GM21825 (cell line): ENCODE results near the gene MAP4K2.

ENCODE experiments used
- ATAC-seq: cut with Tn5 transposase; IDR thresholded peaks from one replicate; pipeline ENCODE4 v1.9.1; 2021; ENCODE audit warnings: mild to moderate bottlenecking, moderate library complexity; ENCODE audit not compliant: unreplicated experiment

The MAP4K2 gene

DNA sequence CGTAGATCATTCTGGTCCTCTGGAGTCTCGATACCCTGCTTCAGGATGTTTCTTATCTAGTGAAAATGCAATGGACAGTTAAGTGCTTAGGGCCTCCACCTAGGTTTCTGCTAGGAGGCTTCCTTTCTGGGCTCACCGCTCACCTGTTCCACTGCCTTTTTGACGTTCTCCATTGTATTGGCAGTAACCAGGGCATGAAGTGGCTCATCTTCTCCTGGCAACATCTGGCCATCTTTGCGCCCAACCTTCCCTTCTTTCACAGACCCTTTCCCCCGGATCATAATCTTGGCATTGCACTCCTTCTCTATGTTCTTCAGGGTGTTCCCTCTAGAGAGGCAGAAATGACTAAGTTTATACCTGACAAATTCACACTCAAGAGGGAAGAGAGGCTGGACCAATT lies 33.7 kb downstream of the MAP4K2 start:
- ATAC-seq, result no peak

GRCh38 chr11:64768300-64768694 lies 34.7 kb downstream of the MAP4K2 start:
- ATAC-seq, result no peak

DNA sequence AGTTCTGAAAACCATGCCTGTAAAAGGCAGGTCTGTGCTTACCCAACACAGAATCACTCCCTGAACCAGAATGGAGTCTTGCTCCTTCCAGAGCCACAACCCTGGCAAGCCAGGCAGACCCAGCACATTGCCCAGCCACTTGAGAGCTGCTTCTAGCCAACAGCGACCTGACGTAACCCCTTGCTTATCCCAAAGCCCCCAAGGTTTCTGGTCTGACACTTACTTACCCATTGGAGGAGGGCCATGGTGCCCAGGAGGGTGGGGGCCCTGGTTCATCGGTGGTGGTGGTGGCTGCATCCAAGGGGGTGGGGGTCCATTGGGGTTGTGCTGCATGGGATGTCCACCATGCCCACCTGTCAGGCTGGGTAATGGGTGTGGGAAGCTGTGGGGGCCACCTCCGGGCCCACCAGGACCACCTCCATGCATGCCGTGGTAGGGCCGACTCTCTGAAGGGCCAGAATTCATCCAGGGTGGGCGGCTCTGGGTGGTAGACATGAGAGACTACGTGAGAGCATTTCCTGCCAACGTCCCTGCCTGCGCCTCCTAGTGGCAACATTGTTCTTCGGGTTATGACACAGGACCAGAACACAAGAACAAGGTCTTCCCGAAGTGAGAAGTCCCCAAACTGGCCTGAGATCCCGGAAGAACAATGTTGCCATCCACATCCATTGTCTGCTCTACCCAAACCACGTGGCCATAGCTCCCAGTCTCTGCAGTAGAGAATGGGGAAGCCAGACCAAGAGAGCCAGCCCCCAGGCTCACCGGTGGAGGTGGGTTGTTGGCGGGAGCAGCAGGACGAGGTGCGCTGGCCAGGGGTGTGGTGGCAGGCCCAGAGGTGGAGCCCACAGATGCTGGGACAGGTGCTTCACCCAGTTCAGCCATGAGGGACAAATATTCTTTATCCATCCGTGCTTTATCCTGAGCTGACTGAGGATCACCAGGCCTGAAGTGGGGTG lies 35.4 kb downstream of the MAP4K2 start:
- no peak for ATAC-seq

- no peak for ATAC-seq
Measured at GRCh38 chr11:64766881-64767280, 36.1 kb downstream of the MAP4K2 start.

DNA sequence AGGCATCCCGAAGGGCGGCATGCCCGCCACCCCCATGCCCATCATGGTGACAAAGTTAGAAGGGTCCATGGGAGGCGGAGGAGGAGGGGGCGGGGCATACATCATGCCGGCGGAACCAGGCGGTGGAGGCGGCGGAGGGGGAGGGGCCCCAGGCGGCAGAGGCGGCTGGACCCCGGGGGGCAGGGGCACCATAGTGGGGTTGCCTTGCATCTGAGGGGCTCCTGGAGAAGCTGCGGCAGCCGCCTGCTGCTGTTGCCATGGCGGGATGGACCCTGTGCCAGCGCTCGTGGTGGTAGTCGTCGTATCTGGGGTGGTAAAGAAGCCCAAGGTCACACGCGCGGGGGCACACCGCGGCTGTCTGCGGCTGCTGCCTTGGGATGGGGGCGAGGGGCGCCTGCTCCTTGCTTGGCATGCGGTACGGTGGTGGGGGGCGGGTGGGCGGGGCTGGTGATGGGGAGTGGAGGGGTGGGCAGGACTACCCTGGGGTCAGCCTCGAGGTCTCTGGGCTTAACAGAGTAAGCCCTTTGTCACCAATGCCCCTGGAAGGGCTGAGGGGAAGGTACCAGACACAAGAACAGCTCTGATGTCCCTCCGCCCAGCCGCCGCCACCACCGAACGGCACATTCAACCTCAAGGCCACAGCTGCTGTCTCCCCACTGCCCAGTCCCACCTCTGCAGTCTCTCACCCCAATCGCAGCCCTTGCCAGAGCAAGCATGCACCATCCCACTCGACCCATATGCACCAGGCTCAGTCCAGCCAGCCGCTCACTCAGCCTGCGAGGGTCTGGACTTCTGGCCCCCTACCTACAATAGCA lies 37.0 kb downstream of the MAP4K2 start:
- no peak for ATAC-seq

DNA sequence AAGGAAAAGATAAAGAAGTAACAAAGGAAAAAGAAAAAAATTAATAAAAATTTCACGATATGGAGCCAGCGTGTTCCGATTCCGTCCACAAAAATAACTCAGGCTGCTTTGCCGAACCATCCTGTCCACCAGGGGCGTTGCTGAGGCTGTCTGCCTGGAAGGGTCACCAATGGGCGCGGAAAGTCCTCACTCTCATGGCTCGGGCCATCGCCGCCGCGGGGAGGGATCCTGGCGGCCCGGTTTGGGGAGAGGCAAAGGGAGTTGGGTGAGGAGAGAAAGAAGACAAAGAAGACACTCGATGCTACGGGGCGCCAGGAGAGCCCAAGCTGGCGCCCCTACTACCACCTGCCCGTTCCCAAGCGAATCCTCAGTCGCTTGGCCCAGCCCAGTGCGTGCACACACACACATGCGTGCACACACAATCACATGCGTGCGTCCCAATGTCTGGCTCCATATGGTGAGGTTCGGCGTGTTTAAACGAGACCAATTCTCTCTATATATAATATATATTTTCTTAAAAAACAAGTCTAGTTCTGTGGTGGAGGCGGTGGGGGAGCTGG lies 37.6 kb downstream of the MAP4K2 start:
- ATAC-seq, result no peak

DNA sequence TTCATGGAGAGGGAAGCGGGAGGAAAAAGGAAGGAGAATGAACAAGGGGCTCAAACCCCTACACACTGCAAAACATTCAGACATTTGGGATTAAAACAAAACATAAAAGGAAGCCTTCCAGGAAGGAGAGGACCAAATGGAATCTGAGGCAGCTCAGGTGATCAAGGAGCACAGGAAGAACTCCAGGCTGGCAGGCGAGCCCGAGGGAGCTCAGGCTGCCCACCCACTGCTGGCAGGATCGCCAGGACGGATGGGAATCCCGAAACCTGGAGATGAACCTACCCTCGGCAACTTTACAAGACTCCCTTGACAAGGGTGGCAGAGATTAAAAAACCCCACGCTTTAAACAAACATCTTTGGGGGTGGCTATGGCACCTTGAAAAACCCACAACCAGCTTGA lies 38.3 kb downstream of the MAP4K2 start:
- ATAC-seq, result no peak

- no peak for ATAC-seq
Measured at GRCh38 chr11:64764040-64764611, 38.9 kb downstream of the MAP4K2 start.

DNA sequence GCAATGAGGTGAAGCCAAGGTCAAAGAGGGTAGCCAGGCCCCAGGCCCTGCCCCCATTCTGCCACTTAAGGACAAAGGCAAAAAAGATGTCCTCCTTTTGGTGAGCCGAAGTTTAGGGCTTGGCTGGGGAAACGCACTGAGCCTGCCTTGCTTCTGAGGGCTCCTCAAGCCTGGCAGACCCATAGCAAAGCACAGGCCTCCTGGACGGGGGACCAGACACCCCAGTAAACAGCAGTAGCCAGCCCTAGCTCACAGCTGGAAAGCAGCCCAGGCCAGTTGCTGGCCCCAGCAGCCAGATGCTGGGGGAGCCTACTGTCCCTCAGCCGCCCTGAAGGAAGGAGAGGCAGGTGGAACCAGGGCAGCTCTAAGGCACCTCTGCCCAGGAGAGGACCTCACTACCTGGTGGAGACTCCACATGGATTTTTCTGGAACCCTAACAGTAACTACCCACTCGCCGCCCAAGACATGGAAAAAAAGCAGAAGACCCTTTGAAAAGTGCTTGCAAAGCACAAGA lies 39.4 kb downstream of the MAP4K2 start:
- ATAC-seq, result no peak

DNA sequence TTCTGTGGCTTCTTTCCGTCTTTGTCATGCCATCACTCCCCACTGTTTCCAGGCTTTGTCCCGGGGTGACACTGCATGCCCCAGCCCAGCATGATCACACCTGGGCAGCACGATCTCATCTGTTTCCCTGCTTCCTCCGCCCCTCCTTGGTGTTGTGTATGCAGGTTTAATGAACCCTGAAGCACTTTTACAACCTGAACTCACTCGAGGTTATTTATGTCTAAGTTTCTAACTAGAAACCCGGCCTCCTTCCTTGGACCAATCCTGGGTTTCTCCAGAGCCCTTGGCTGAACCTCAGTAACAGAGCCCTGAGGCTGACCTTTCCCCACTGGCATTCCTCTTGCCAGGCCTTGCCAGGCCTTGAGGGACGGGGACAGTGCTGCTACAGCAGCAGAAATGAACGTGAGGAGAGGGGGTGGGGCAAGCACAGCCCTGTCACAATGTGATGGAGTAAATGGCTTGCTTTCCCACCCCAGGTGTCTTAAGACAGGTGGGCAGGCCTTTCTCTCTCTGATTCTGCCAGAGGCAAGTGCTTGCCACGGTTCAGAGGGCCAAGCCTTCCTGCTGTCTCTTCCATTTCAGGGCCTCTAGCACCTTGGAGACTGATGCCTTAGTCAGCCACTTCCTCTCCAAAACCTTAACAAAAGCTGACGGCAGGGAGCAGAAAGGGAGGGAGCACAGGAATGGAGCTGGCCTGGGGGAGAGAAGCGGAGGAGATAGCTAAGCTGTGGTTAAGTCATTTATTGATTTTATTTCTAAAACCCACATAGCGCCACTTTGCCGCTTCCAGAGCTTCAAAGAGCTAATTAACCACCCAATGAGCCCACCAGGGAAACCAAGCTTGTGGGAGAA lies 40.1 kb downstream of the MAP4K2 start:
- no peak for ATAC-seq

- no peak for ATAC-seq
Measured at GRCh38 chr11:64762277-64762673, 40.7 kb downstream of the MAP4K2 start.

DNA sequence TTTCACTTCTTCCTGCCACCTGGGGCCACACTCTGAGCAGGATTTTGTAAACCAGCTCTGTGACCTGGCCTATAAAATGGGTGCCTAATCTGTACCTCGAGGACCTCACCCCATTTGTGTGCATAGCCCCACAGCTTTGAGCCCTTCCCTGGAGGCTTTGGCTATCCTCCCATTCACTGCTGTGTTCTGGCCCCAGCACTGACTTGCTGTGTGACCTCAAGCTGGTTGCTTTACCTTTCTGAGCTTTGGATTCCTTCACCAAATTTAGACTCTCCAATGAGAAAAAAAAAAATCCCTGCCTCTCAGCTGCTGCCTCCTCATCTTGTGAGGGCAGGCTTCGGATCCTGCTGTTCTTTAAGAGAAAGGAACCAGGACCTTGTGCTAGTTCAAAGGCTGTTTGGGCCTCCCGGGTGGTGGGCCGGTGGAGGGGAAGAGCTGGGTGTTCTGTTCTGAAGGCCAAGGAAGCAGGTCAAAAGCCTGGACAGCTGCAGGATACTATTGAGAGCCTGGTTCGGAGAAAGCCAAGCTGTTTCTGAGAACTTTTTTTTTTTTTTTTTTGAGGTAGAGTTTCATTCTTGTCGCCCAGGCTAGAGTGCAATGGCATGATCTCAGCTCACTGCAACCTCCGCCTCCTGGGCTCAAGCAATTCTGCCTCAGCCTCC lies 42.1 kb downstream of the MAP4K2 start:
- no peak for ATAC-seq

- no peak for ATAC-seq
Measured at GRCh38 chr11:64759722-64760719, 43.0 kb downstream of the MAP4K2 start, which contains the start of gene PYGM. Gene PYGM, minus strand, starts transcription at chr11:64759974. Its CDS starts 76 bp downstream, at chr11:64759898.

DNA sequence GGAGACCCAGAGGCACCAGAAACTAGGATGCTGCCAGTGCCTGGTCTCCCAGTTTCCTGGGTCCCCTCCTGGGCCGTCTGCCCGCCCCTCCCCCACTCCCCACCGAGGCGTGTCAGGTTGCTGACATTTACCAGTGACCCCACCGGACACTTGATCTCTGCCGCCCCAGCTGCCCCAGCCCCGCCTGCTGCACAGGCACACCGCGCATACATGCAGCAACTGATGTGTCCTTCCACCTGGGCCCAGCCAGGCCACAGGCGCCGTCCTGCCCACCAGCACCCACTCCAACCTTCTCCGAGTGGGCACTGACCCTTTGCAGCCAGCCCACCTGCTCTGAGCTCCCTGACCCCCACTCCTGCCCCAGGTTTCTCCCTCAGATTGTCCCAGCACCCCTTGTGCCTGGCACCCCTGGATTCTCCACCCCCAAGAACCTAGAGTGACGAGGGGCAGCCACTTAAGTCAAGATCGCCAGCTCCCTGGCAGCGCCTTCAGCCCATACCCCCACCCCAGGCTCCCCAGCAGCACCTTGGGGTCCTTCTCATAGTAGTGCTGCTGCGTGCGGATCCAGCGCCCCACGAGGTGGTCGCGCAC lies 43.8 kb downstream of the MAP4K2 start:
- no peak for ATAC-seq

GRCh38 chr11:64758330-64759079 lies 44.5 kb downstream of the MAP4K2 start:
- no peak for ATAC-seq

DNA sequence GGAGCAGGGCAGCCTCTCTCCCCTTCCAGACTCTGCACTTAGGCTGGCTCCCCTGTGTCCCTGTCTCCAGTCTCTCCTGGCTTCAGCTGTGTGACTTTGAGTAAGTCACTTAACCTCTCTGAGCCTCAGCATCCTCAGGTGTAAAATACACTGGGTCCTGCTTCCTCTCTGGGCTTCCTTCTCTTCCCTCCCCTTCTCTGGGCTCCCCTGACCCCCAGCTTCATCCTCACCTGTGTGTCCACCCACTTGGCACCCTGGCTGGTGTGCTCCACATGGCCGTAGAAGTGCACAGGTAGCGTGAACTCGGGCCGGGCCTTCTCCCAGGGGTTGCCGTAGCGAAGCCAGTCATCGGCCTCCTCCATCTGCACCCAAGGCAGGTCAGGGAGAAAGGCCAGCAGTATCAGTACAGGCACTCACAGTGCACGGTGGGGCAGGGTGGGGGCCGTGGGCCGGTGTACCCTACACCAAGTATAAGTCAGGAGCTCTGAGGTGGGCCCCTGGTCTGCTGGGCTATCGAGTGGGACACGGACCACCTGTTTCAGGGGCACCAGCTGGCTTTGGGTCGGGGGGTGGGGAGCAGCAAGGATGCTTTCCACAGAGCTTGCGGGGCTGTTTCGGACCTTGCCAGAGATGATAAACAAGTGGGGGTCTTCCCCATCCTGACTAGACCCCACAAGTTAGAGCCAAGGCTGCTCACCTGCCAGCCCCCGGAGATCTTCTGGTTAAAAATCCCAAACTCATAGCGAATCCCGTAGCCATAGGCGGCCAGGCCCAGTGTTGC lies 45.3 kb downstream of the MAP4K2 start:
- ATAC-seq, result no peak
